OCI-LY7 (cell line): ENCODE results near the gene EIF4E1B.

Source experiments
- EZH2phosphoT487 ChIP-seq: fragments of 200-600 bp; sonication (generic); IDR thresholded peaks from 2 replicates; pipeline ENCODE4 v1.6.1; 2018; ENCODE audit warnings: low read depth, borderline replicate concordance, mild to moderate bottlenecking, mixed run types, antibody characterized with exemption, low read length, moderate library complexity, mixed read lengths
- TF ChIP-seq, protein P1 (sequence below): fragments of 200-600 bp; sonication (generic); conservative IDR thresholded peaks from 2 replicates; pipeline ENCODE4 v1.5.1; 2014; ENCODE audit warnings: mild to moderate bottlenecking, antibody characterized with exemption, low read length, moderate library complexity, mixed read lengths

DNA sequence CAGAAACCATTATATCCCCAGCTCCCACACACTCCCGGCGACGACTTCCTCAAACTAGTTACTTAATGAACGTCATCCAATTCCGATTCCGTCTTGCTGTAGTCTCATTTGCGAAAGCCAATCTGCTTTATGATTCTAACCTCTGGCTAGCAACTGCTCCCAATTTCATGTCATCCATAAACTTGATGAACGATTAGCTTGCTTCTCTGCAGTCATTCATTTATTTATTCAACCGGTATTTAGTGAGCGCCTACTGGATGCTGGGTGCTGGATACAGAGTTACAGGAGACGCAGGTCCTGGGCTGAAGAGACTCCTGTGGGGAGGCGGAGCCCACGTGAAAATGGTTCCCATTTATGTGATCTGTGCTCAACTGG, 63.0 kb downstream of the EIF4E1B start:
- TF ChIP-seq, protein P1, sequence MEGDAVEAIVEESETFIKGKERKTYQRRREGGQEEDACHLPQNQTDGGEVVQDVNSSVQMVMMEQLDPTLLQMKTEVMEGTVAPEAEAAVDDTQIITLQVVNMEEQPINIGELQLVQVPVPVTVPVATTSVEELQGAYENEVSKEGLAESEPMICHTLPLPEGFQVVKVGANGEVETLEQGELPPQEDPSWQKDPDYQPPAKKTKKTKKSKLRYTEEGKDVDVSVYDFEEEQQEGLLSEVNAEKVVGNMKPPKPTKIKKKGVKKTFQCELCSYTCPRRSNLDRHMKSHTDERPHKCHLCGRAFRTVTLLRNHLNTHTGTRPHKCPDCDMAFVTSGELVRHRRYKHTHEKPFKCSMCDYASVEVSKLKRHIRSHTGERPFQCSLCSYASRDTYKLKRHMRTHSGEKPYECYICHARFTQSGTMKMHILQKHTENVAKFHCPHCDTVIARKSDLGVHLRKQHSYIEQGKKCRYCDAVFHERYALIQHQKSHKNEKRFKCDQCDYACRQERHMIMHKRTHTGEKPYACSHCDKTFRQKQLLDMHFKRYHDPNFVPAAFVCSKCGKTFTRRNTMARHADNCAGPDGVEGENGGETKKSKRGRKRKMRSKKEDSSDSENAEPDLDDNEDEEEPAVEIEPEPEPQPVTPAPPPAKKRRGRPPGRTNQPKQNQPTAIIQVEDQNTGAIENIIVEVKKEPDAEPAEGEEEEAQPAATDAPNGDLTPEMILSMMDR: no peak
- TF ChIP-seq EZH2phosphoT487: no peak
